Keratinocyte (primary cell): ENCODE results near the gene ZFAND5. TPM values are rescaled to one million over a fixed set of nuclear protein-coding genes. Genes with fewer than 3 reads are reported as not detected.

Experiments used
- DNase-seq: peaks from one replicate; pipeline ENCODE4 v3.0.0-alpha.2; 2011; ENCODE audit warnings: low read depth, missing footprints, low spot score
- FAIRE-seq: peaks from 2 replicates; lab custom pipeline; 2011; peaks lifted over from hg19 to GRCh38; lab: Jason Lieb, UNC
- H2AFZ ChIP-seq: 2 replicates; pipeline ENCODE4 v1.6.0; 2012; ENCODE audit warnings: low read length, control low read depth, inconsistent platforms; ENCODE audit not compliant: control insufficient read depth
- H3K27ac ChIP-seq: 2 replicates; pipeline ENCODE4 v1.5.1; 2011; ENCODE audit warnings: low read length; ENCODE audit not compliant: control insufficient read depth, insufficient read depth
- H3K27me3 ChIP-seq: 3 replicates; pipeline ENCODE4 v1.6.0; 2011; ENCODE audit warnings: low read length; ENCODE audit not compliant: control insufficient read depth, insufficient read depth; ENCODE audit errors: extremely low read depth
- H3K36me3 ChIP-seq, 2 experiments: 2 replicates in 1 of 2; 3 replicates in 1 of 2; pipeline ENCODE4 v1.5.1; 2011; ENCODE audit warnings: low read length in 2 of 2, mild to moderate bottlenecking in 1 of 2; ENCODE audit not compliant: control insufficient read depth in 2 of 2, insufficient read depth in 2 of 2; ENCODE audit errors: extremely low read depth in 1 of 2
- H3K4me1 ChIP-seq: 3 replicates; pipeline ENCODE4 v1.5.1; 2011; ENCODE audit warnings: low read length; ENCODE audit not compliant: control insufficient read depth, insufficient read depth; ENCODE audit errors: extremely low read depth
- H3K4me2 ChIP-seq: 3 replicates; pipeline ENCODE4 v1.6.0; 2011; ENCODE audit warnings: low read depth, low read length; ENCODE audit not compliant: control insufficient read depth, insufficient read depth; ENCODE audit errors: extremely low read depth
- H3K4me3 ChIP-seq, 3 experiments: fragments of 200-600 bp in 1 of 3; sonication (generic) in 1 of 3; 2 replicates in 2 of 3; 3 replicates in 1 of 3; pipeline ENCODE4 v1.5.1; 2011 to 2016; ENCODE audit warnings: low read length in 3 of 3, mild to moderate bottlenecking in 3 of 3, control low read depth in 2 of 3, inconsistent platforms in 1 of 3, low read depth in 1 of 3, mixed read lengths in 1 of 3, mixed run types in 1 of 3, moderate library complexity in 1 of 3; ENCODE audit not compliant: control insufficient read depth in 2 of 3, insufficient read depth in 2 of 3; ENCODE audit errors: extremely low read depth in 1 of 3
- H3K79me2 ChIP-seq: 2 replicates; pipeline ENCODE4 v1.6.0; 2012; ENCODE audit warnings: low read length; ENCODE audit not compliant: control insufficient read depth, insufficient read depth
- H3K9ac ChIP-seq: 3 replicates; pipeline ENCODE4 v1.6.0; 2011; ENCODE audit warnings: low read length; ENCODE audit not compliant: control insufficient read depth, insufficient read depth; ENCODE audit errors: extremely low read depth
- H3K9me1 ChIP-seq: 3 replicates; pipeline ENCODE4 v1.6.0; 2011; ENCODE audit warnings: low read length; ENCODE audit not compliant: control insufficient read depth, insufficient read depth; ENCODE audit errors: extremely low read depth
- H3K9me3 ChIP-seq: 2 replicates; pipeline ENCODE4 v1.5.1; 2012; ENCODE audit warnings: low read depth, low read length; ENCODE audit not compliant: control insufficient read depth
- H4K20me1 ChIP-seq: 3 replicates; pipeline ENCODE4 v1.6.0; 2011; ENCODE audit warnings: low read length; ENCODE audit not compliant: control insufficient read depth, insufficient read depth; ENCODE audit errors: extremely low read depth
- CTCF ChIP-seq, 3 experiments: IDR thresholded peaks in 1 of 3; conservative IDR thresholded peaks in 1 of 3; optimal IDR thresholded peaks in 1 of 3; 2 replicates in 2 of 3; 3 replicates in 1 of 3; pipeline versions ENCODE3 to v1.5.1; 2011; ENCODE audit warnings: low read length in 3 of 3, mild to moderate bottlenecking in 3 of 3, moderate library complexity in 2 of 3, control low read depth in 1 of 3, inconsistent platforms in 1 of 3; ENCODE audit not compliant: insufficient read depth in 2 of 3; ENCODE audit errors: extremely low read depth in 1 of 3
- EZH2 ChIP-seq: IDR thresholded peaks from one replicate; pipeline ENCODE4 v1.6.1; 2012; ENCODE audit warnings: inconsistent platforms, mild to moderate bottlenecking, low read length, moderate library complexity
- dilution Hi-C: fragments of 300-500 bp; cut with MboI; formaldehyde crosslinking; loops from one replicate; pipeline ENCODE4 v1.7.0; 2020; ENCODE audit warnings: low sequenced_read_pairs; ENCODE audit not compliant: extremely low pct_ligation_motif_present
- polyA plus RNA-seq, 5 experiments: library from polyadenylated mRNA; depleted of rRNA in 3 of 5; stranded (reverse) in 3 of 5; stranded (forward) in 1 of 5; unstranded in 1 of 5; fragments of >200 nt; gene quantifications; 1 replicate in 1 of 5; 2 replicates in 3 of 5; 3 replicates in 1 of 5; pipeline versions ENCODE4 v1.2.1 to v1.2.3, GENCODE V29; 2011 to 2012; ENCODE audit warnings: missing spikeins in 2 of 5, low read depth in 1 of 5, low replicate concordance in 1 of 5

ZFAND5 gene
- polyA plus RNA-seq, 1 donor (not counting 4 experiments of a cell fraction or from before 2014, with no cell fraction given) = 67.9 TPM

- Histone ChIP-seq H3K9ac (no peak overlapping the region), H3K27ac (no peak overlapping the region), H3K9me3 (no peaks in the 10 kb centered on the region), H3K4me1 (no peaks in the 10 kb centered on the region), H3K36me3 (no peaks in the 10 kb centered on the region), H2AFZ (no peak overlapping the region), H3K9me1 (no peaks in the 10 kb centered on the region), H3K4me3 (no peak overlapping the region), H3K79me2 (no peaks in the 10 kb centered on the region), H4K20me1 (no peaks in the 10 kb centered on the region), H3K4me2 (no peak overlapping the region), H3K27me3 (no peaks in the 10 kb centered on the region)
- dilution Hi-C loops = no loop called here
- TF ChIP-seq EZH2 = no peak
- TF ChIP-seq CTCF (optimal IDR thresholded peaks at IDR 0.05 in 1 of 3, IDR thresholded peaks at IDR 0.05 in 1 of 3, conservative IDR thresholded peaks at IDR 0.05 in 1 of 3; ENCODE audit: extremely low read depth in 1 of 3, insufficient read depth in 2 of 3, low read length in 3 of 3) = no peak
- DNase-seq = no peak
- FAIRE-seq = no peak
These were observed 42.3 kb downstream of the ZFAND5 start for GRCh38 chr9:72322678-72323077.

- no peak overlapping the region for H3K9ac ChIP-seq
- H3K27ac ChIP-seq = no peak overlapping the region
- no peaks in the 10 kb centered on the region for H3K9me3 ChIP-seq
- H3K4me3 ChIP-seq = no peak overlapping the region
- no peaks in the 10 kb centered on the region for H3K9me1 ChIP-seq
- FAIRE-seq (no peak), DNase-seq (no peak)
- H3K4me2 ChIP-seq = no peak overlapping the region
- no peak overlapping the region for H2AFZ ChIP-seq
- H3K4me1 ChIP-seq = no peaks in the 10 kb centered on the region
- TF ChIP-seq EZH2 (no peak), CTCF (optimal IDR thresholded peaks at IDR 0.05 in 1 of 3, IDR thresholded peaks at IDR 0.05 in 1 of 3, conservative IDR thresholded peaks at IDR 0.05 in 1 of 3; ENCODE audit: extremely low read depth in 1 of 3, insufficient read depth in 2 of 3, low read length in 3 of 3) (no peak)
- dilution Hi-C loops = no loop called here
- no peaks in the 10 kb centered on the region for H4K20me1 ChIP-seq
- H3K36me3 ChIP-seq = no peaks in the 10 kb centered on the region
- H3K27me3 ChIP-seq = no peaks in the 10 kb centered on the region
- H3K79me2 ChIP-seq = no peaks in the 10 kb centered on the region
These were observed 42.7 kb downstream of the ZFAND5 start for GRCh38 chr9:72322259-72322658.
